IPS DF 19.7 (cell line): ENCODE measurements around the gene SMC5.
"Not testable (repeated sequence)": the region's sequence is repeated elsewhere in the genome, so short reads cannot be mapped to it uniquely, and the experiment has no call there.

Experiments used
- DNase-seq: peaks from one replicate; pipeline ENCODE4 v3.0.0-alpha.2; 2013; ENCODE audit warnings: low read depth, low spot score

SMC5 gene

DNA sequence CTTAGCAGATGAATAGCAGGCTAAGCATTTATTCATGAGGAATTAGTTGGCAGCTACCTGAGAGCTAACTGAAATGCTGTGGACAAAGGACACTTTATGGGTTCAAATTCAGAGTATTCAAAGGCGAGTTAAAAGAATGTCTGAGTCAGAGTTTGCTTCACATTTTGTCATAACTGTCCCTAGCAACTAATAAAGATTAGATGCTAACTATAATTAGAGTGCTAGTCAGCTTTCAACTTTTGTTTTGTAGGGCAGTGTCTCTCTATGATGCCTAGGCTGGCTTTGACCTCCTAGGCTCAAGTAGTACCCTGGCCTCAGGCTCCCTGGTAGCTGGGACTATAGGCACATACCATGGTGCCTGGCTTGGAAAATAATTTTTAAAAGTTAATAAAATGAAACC is 4.6 kb downstream of the SMC5 start:
- no peak for DNase-seq

- DNase-seq, result no peak
Observed at GRCh38 chr9:70278305-70278704, 19.5 kb downstream of the SMC5 start.

- DNase-seq, result no peak
Observed at GRCh38 chr9:70283848-70284247, 25.1 kb downstream of the SMC5 start.

GRCh38 chr9:70285246-70285645 is 26.5 kb downstream of the SMC5 start:
- DNase-seq, result no peak

DNA sequence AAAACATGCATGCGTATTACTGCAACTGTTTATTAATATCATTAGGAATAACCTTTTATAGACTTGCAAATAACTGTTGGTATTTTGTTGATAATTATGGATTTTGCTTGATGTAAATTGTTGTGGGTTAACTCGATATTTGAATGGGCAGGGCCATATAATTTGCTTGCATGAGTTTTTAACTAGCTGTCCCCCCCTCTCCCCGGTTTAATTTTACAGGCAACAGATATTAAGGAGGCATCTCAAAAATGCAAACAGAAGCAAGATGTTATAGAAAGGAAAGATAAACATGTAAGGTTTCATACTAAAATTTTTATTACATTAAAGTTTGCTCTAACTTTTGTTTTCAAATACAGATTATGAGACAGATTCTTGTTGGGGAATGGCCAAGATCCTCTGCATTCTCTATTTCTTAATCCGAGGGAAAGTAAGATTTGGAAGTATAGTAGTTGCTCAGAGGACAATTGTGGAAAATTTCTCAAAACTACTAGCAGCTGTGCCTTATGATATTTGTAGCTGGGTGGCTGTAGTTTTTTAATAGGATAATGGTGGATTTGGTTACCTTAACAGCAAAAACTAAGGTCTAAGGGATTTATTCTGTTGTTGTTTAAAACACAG is 27.3 kb downstream of the SMC5 start:
- DNase-seq, result no peak

- no peak for DNase-seq
Observed at GRCh38 chr9:70290626-70291025, 31.8 kb downstream of the SMC5 start.

- no peak for DNase-seq
Observed at GRCh38 chr9:70291446-70291845, 32.7 kb downstream of the SMC5 start.

DNA sequence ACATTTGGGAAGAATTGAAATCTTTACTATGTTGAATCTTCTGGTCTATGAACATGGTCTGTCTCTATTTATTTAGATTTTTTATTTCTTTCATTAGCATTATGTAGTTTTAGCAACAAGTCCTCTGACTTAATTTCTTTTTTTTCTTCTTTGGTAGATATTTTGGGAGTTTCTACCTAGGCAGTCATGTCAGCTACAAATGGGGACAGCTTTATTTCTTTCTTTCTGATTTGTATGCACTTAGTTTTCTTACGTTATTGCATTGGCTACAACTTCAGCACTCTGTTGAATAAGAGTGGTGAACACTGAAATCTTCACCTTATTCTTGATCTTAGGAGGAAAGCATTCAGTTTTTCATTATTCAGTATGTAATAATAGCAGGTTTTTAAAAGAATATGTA is 33.5 kb downstream of the SMC5 start:
- no peak for DNase-seq

DNA sequence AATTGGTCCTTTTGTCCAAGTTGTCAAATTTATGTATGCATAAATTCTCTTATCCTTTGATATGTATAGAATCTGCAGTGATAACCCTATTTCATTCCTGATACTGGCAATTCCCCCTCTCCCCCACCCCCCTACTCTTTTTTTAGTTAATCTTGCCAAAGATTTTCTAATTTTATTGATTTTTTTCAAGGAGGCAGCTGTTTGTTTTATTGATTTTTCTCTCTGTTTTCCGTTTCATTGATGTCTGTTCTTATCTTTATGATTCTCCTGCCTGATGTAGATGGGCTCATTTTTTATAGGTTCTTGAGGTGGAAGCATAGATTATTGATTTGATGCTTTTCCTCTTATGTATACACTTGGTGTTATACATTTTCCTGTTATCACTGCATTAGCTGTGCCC is 34.4 kb downstream of the SMC5 start:
- DNase-seq, result no peak

- DNase-seq, result no peak
Observed at GRCh38 chr9:70297141-70297540, 38.4 kb downstream of the SMC5 start.

DNA sequence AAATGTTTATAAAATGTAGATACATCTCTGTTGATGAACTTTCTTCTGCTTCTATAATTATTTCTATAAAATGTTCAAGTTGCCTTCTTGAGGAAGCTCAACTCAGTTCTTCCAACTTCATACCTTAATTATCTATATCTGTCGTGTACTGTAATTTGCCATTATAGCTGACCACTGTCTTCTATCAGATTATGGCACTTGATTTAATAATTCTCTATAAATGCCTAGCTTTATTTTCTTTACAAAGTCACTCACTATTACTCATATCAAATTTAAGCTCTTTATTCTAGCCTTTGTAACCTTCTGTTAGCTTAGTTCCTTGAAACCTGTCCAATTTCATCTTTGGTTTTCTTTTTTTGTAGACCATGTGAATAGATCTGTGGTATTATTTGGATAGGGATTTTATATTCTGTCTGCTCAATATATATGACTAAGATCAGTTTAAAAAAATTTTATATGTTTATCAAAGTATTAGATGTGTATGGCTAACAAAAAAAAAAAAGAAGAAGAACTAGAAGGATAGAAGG is 39.5 kb downstream of the SMC5 start:
- DNase-seq, result no peak

GRCh38 chr9:70303268-70303667 is 44.5 kb downstream of the SMC5 start:
- no peak for DNase-seq

- no peak for DNase-seq
Observed at GRCh38 chr9:70304810-70305209, 46.0 kb downstream of the SMC5 start.

GRCh38 chr9:70315389-70315788 is 56.6 kb downstream of the SMC5 start:
- DNase-seq, result no peak

- DNase-seq, result no peak
Observed at GRCh38 chr9:70318002-70318401, 59.2 kb downstream of the SMC5 start.

DNA sequence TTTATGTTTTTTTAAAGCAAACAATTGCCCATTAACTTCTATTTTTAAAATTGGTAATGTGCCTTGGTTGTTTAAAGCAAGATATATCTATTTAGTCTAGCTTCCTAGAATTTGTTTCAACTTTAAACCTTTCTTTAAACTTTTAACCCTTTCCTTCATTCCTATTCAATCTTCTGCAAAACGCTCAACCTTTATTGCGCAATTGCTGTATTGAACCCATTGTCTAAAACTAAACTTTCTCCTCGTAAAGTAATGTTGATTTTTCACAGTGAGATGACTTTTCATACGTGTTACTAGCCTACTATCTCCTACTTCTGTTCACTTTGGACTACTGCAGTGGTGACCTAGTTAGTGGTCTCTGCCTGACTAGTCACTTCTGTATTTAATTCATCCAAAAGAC is 63.3 kb downstream of the SMC5 start:
- no peak for DNase-seq

DNA sequence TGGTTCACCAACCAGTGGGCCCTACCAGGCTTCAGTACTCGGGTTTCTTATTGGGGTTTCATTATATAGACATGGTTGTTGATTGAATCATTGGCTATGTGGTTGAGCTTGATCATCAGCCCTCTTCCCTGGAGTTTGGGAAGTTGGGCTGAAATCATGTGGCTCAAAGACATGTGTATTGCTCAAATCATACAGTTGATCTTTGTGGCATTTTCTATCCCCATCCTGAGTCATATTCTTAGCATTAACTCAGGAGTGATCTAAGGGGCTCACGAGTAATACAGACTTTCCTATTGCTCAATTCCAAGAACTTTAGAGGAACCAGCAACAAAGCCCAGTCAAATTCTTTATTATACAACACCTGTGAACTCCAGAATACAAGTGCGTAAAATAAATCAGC is 66.2 kb downstream of the SMC5 start:
- DNase-seq, result no peak

- DNase-seq, result not testable (repeated sequence)
Observed at GRCh38 chr9:70328625-70329024, 69.8 kb downstream of the SMC5 start.

- no peak for DNase-seq
Observed at GRCh38 chr9:70340572-70340971, 81.8 kb downstream of the SMC5 start.

DNA sequence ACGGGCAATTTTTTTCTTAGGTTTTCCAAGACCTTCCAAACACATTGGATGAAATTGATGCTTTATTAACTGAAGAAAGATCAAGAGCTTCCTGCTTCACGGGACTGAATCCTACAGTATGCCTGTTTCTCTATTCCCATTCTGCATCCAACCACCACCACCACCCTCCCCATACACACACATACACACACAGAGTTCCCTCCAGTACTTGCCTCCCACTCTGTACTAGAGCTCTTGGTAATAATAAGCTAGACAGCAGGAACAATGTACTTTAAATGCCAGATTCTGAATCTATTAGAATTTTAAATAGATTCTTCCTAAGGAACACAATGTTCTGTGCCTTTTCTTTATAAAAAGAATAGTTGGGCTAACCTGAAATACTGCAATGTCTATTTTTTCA is 88.3 kb downstream of the SMC5 start:
- no peak for DNase-seq

GRCh38 chr9:70352356-70352755 is 93.6 kb downstream of the SMC5 start:
- DNase-seq, result no peak

DNA sequence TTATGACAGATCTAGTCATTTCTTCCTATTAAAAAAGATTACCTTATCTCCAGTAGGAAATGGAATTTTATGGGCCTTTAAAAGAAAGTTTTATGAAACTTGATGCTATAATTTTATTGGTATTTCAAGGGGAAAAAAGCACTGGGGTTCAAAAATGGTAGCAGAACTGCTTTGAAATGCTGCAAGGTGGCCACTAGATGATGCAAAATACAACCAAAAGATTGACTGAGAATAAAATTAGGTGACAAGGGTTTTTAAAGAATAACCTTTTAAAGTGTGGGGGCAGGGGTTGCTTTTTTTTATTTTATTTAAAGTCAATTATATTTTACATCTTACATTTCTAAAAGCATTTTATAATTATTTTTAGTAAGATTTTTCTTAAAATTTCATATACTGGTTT is 94.0 kb downstream of the SMC5 start:
- no peak for DNase-seq

DNA sequence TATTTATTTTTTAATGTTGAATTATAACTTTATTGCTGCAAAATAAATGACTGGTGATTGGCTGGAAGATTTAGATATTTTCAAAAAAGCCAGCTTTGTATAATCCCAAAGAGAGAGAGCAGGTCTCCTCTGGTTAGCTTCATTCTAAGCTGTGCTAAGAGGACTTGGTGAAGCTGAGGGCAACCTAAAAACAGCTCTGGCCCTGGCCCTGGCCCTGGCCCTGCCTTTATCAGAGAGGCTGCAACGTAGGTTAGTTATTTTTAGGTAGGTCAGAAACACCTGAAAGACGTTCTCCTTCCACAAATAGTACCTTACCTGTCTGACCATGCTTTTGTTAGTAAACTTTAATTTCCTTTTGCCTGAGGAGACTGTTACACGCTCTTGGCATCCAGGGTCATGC is 97.0 kb downstream of the SMC5 start:
- no peak for DNase-seq

DNA sequence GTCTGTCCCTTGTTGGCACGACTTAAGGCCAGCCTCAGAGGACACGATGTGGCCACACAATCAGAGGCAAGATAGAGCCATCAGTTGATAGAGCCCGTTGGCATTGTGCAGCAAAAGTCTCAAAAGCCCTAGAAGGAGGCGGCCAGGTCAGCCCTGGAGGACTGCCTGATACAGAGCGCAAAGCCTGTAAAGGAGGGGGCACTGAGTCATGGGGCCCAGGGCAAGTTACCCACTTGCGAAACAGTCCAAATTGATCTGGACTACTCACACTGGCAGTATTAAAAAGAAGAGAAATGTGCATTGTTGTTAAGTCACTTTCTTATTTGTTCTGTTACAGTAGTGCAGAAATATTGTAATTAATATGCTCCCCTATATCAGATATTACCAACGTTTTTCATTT is 104.2 kb downstream of the SMC5 start:
- DNase-seq, result no peak
